ENCODE data around the gene INTS1.

Gene INTS1

GRCh38 chr7:1502845-1503244 is 1.3 kb downstream of the INTS1 start:
- DNase-seq: no peak

GRCh38 chr7:1501487-1502270 is 2.5 kb downstream of the INTS1 start:
- DNase-seq: no peak

GRCh38 chr7:1500064-1500807 is 4.0 kb downstream of the INTS1 start:
- DNase-seq: no peak

GRCh38 chr7:1499367-1500029 is 4.7 kb downstream of the INTS1 start:
- no peak for DNase-seq

GRCh38 chr7:1498370-1499305 is 5.6 kb downstream of the INTS1 start:
- no peak for DNase-seq

GRCh38 chr7:1497293-1497927 is 6.8 kb downstream of the INTS1 start:
- DNase-seq: no peak

GRCh38 chr7:1496531-1497292 is 7.5 kb downstream of the INTS1 start:
- no peak for DNase-seq

GRCh38 chr7:1495564-1496242 is 8.5 kb downstream of the INTS1 start:
- DNase-seq: no peak

GRCh38 chr7:1494866-1495563 is 9.2 kb downstream of the INTS1 start:
- DNase-seq: no peak

GRCh38 chr7:1494447-1494846 is 9.7 kb downstream of the INTS1 start:
- no peak for DNase-seq

GRCh38 chr7:1493571-1493970 is 10.6 kb downstream of the INTS1 start:
- no peak for DNase-seq

GRCh38 chr7:1493129-1493528 is 11.1 kb downstream of the INTS1 start:
- no peak for DNase-seq

GRCh38 chr7:1492640-1493039 is 11.5 kb downstream of the INTS1 start:
- DNase-seq: no peak

GRCh38 chr7:1492221-1492620 is 12.0 kb downstream of the INTS1 start:
- DNase-seq: no peak

GRCh38 chr7:1490837-1491236 is 13.4 kb downstream of the INTS1 start:
- DNase-seq: no peak

GRCh38 chr7:1489336-1489735 is 14.9 kb downstream of the INTS1 start:
- DNase-seq: no peak

- DNase-seq: no peak
These were observed 16.2 kb downstream of the INTS1 start for GRCh38 chr7:1488016-1488415.

- DNase-seq: no peak
These were observed 16.7 kb downstream of the INTS1 start for GRCh38 chr7:1487466-1487865.

- DNase-seq: no peak
These were observed 17.6 kb downstream of the INTS1 start for GRCh38 chr7:1486571-1486970.

GRCh38 chr7:1485156-1485555 is 19.0 kb downstream of the INTS1 start:
- no peak for DNase-seq

Data from effector CD4-positive, alpha-beta T cell (primary cell).